Measurements from ENCODE around the gene BLOC1S4.

Gene BLOC1S4

DNA sequence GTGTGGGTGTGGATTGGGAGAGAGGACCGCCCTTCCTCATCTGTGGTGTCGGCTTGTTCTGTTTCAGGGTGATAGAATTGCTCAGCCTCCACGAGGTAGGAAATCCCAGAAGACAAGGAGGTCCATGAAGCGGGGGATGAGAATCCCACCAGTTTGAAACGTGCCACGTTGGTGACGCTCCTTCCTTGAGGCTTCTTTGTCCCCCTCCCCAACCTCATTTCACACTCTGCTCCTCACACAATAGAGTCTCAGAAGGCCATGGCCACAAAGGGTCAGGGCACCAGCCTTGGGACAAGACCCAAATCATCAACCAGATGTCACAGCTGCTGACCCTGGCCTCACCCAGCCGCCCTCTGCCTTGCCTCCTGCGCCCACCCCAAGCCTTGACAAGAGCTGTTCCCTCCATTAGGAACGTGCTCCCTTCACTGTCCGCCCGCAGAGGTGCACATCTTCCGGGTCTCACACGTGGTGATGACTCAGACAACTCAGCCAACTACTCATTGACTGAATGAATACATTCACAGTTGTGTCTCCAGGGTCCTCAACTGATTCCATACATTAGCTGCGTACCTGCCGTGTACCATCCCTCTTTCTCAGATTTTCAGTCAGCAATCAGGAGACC is 18.3 kb downstream of the BLOC1S4 start:
- CTCF ChIA-PET: no interaction called here
- TF ChIP-seq ARNT (IDR thresholded peaks at IDR 0.05) (no peak), NFRKB (IDR thresholded peaks at IDR 0.05) (no peak), SP1 (IDR thresholded peaks at IDR 0.05) (no peak), TARDBP (IDR thresholded peaks at IDR 0.05) (no peak), L3MBTL2 (conservative IDR thresholded peaks at IDR 0.05) (no peak), CTBP1 (IDR thresholded peaks at IDR 0.05; ENCODE audit: borderline replicate concordance) (no peak), SUZ12 (IDR thresholded peaks at IDR 0.05) (no peak), FOXM1 (IDR thresholded peaks at IDR 0.05; ENCODE audit: borderline replicate concordance) (no peak), HDGF (IDR thresholded peaks at IDR 0.05; ENCODE audit: borderline replicate concordance) (no peak), ELF4 (IDR thresholded peaks at IDR 0.05) (no peak), FOXK2 (IDR thresholded peaks at IDR 0.05) (no peak), ZNF384 (IDR thresholded peaks at IDR 0.05) (no peak), PKNOX1 (IDR thresholded peaks at IDR 0.05) (no peak)

GRCh38 chr4:6739920-6740319 is 23.9 kb downstream of the BLOC1S4 start:
- ChIA-PET POLR2A (no interaction called here), CTCF (no interaction called here)
- no peak for TF ChIP-seq ARNT (IDR thresholded peaks at IDR 0.05)
- TF ChIP-seq CTBP1 (IDR thresholded peaks at IDR 0.05; ENCODE audit: borderline replicate concordance): no peak
- TF ChIP-seq ZNF384 (IDR thresholded peaks at IDR 0.05): no peak
- no peak for TF ChIP-seq LEF1 (IDR thresholded peaks at IDR 0.05; ENCODE audit: borderline replicate concordance)
- TF ChIP-seq BHLHE40 (IDR thresholded peaks at IDR 0.05; ENCODE audit: borderline replicate concordance): no peak
- no peak for TF ChIP-seq SUZ12 (IDR thresholded peaks at IDR 0.05)
- no peak for TF ChIP-seq FOXA1 (IDR thresholded peaks at IDR 0.05)
- TF ChIP-seq NFRKB (IDR thresholded peaks at IDR 0.05): no peak
- no peak for TF ChIP-seq HDGF (IDR thresholded peaks at IDR 0.05; ENCODE audit: borderline replicate concordance)
- no peak for TF ChIP-seq SP1 (IDR thresholded peaks at IDR 0.05)
- DNase-seq (ENCODE audit: extremely low spot score): no peak

More for the DNA sequence above, 18.3 kb downstream of the BLOC1S4 start:
- DNase-seq (ENCODE audit: extremely low spot score): no peak
- POLR2A ChIA-PET: interaction anchor here (1.6 kb wide), 1 partner anchor 175 kb away, joined by 3 read pairs; no protein-coding TSS in a partner anchor

DNA sequence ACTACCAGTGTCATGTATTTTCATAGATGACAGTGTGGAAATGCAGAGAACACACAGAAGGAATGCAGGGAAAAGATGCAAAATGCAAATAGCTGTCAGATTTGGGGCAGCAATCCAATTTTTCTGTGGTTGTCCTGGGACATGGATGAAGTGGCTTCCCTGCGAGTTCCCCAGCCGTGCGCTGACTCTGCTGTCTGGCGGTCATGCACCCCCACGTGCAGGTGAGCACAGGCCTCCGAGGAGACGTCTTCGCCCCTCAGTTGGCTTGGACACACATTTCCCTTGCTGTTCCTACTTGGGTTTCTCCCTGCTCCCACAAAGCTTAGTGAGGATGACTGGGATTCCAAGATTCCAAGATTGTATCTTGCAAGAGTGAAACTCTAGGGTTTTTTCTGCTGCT is 24.4 kb downstream of the BLOC1S4 start:
- no peak for DNase-seq (ENCODE audit: extremely low spot score)
- ChIA-PET CTCF (no interaction called here), POLR2A (no interaction called here)
- TF ChIP-seq FOXM1 (IDR thresholded peaks at IDR 0.05; ENCODE audit: borderline replicate concordance) (no peak), FOXA1 (IDR thresholded peaks at IDR 0.05) (no peak)

- ChIA-PET POLR2A (no interaction called here), CTCF (no interaction called here)
- DNase-seq (ENCODE audit: extremely low spot score): no peak
- no peak for TF ChIP-seq LEF1 (IDR thresholded peaks at IDR 0.05; ENCODE audit: borderline replicate concordance)
- no peak for TF ChIP-seq SUZ12 (IDR thresholded peaks at IDR 0.05)
- no peak for TF ChIP-seq ZNF384 (IDR thresholded peaks at IDR 0.05)
- no peak for TF ChIP-seq ELF4 (IDR thresholded peaks at IDR 0.05)
- no peak for TF ChIP-seq CTBP1 (IDR thresholded peaks at IDR 0.05; ENCODE audit: borderline replicate concordance)
- TF ChIP-seq FOXA1 (IDR thresholded peaks at IDR 0.05): no peak
- TF ChIP-seq FOXM1 (IDR thresholded peaks at IDR 0.05; ENCODE audit: borderline replicate concordance): no peak
- no peak for TF ChIP-seq BHLHE40 (IDR thresholded peaks at IDR 0.05; ENCODE audit: borderline replicate concordance)
- TF ChIP-seq L3MBTL2 (conservative IDR thresholded peaks at IDR 0.05): no peak
- TF ChIP-seq PKNOX1 (IDR thresholded peaks at IDR 0.05): no peak
- no peak for TF ChIP-seq NFRKB (IDR thresholded peaks at IDR 0.05)
- no peak for TF ChIP-seq HDGF (IDR thresholded peaks at IDR 0.05; ENCODE audit: borderline replicate concordance)
- TF ChIP-seq TARDBP (IDR thresholded peaks at IDR 0.05): no peak
- TF ChIP-seq FOXK2 (IDR thresholded peaks at IDR 0.05): no peak
- no peak for TF ChIP-seq SP1 (IDR thresholded peaks at IDR 0.05)
- no peak for TF ChIP-seq ARNT (IDR thresholded peaks at IDR 0.05)
Observed at GRCh38 chr4:6742507-6742906, 26.5 kb downstream of the BLOC1S4 start.

- POLR2A ChIA-PET: no interaction called here
- CTCF ChIA-PET: no interaction called here
- no peak for DNase-seq (ENCODE audit: extremely low spot score)
- no peak for TF ChIP-seq ELF4 (IDR thresholded peaks at IDR 0.05)
Observed at GRCh38 chr4:6742989-6743388, 27.0 kb downstream of the BLOC1S4 start.

DNA sequence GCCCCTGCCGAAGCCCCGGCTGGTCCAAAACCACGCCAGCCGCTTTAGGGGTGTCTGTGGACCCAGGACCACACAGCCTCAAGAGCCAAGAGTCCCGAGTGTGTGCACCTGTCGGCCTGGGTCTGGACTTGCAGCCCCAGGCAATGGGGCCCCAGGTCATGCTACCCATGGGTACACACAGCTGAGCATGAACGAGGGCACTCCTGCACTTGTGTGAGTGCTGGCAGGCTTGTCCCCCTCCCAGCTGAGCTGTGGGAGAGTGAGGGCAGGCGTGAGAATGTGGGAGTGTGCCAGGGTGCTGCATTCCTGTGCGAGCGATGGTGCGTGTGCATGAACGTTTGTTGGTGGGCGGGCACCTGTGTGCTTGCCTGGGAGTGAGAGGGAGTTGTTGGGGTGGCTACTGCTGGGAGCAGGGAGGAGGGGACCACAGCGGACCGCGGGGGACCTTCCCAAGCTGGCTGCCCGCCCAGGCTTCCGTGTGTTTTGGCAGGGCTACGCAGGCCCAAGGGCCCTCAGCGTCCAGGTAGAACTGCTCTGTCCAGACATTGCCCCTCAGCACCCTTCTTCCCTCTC is 30.8 kb downstream of the BLOC1S4 start:
- CTCF ChIA-PET: no interaction called here

More for the DNA sequence above, 30.8 kb downstream of the BLOC1S4 start:
- TF ChIP-seq LEF1 (IDR thresholded peaks at IDR 0.05; ENCODE audit: borderline replicate concordance) (no peak), FOXM1 (IDR thresholded peaks at IDR 0.05; ENCODE audit: borderline replicate concordance) (no peak), SUZ12 (IDR thresholded peaks at IDR 0.05) (no peak), PKNOX1 (IDR thresholded peaks at IDR 0.05) (no peak), ELF4 (IDR thresholded peaks at IDR 0.05) (no peak), ZNF384 (IDR thresholded peaks at IDR 0.05) (no peak), HDGF (IDR thresholded peaks at IDR 0.05; ENCODE audit: borderline replicate concordance) (no peak), L3MBTL2 (conservative IDR thresholded peaks at IDR 0.05) (no peak), NFRKB (IDR thresholded peaks at IDR 0.05) (no peak), FOXA1 (IDR thresholded peaks at IDR 0.05) (no peak), CTBP1 (IDR thresholded peaks at IDR 0.05; ENCODE audit: borderline replicate concordance) (no peak), ARNT (IDR thresholded peaks at IDR 0.05) (no peak), TARDBP (IDR thresholded peaks at IDR 0.05) (no peak), BHLHE40 (IDR thresholded peaks at IDR 0.05; ENCODE audit: borderline replicate concordance) (no peak), SP1 (IDR thresholded peaks at IDR 0.05) (no peak), FOXK2 (IDR thresholded peaks at IDR 0.05) (no peak)
- DNase-seq (ENCODE audit: extremely low spot score): no peak
- POLR2A ChIA-PET: no interaction called here
